IPS-18a (cell line): ENCODE data around the gene PSME3.
"Not testable (repeated sequence)": the region's sequence is repeated elsewhere in the genome, so short reads cannot be mapped to it uniquely, and the experiment has no call there.

Experiments used
- H3K27ac ChIP-seq: one replicate; pipeline ENCODE4 v1.5.1; 2013; ENCODE audit warnings: low read length
- H3K27me3 ChIP-seq: one replicate; pipeline ENCODE4 v1.6.1; 2013; ENCODE audit warnings: mild to moderate bottlenecking, low read length; ENCODE audit not compliant: control insufficient read depth, insufficient read depth
- H3K36me3 ChIP-seq: one replicate; pipeline ENCODE4 v1.6.1; 2013; ENCODE audit warnings: low read depth, low read length; ENCODE audit not compliant: control insufficient read depth
- H3K4me1 ChIP-seq: one replicate; pipeline ENCODE4 v1.6.1; 2013; ENCODE audit warnings: low read depth, low read length; ENCODE audit not compliant: control insufficient read depth
- H3K4me3 ChIP-seq: one replicate; pipeline ENCODE4 v1.5.1; 2013; ENCODE audit warnings: low read length
- H3K9ac ChIP-seq: one replicate; pipeline ENCODE4 v1.6.1; 2013; ENCODE audit warnings: mild to moderate bottlenecking, low read length, moderate library complexity
- H3K9me3 ChIP-seq: one replicate; pipeline ENCODE4 v1.6.1; 2013; ENCODE audit warnings: low read depth, low read length; ENCODE audit not compliant: control insufficient read depth

The PSME3 gene

GRCh38 chr17:42844761-42845555 lies 11.8 kb downstream of the PSME3 start:
- H3K4me1 ChIP-seq, result no peaks in the 10 kb centered on the region
- no peak overlapping the region for H3K4me3 ChIP-seq
- no peak overlapping the region for H3K27ac ChIP-seq
- H3K9me3 ChIP-seq, result no peaks in the 10 kb centered on the region
- peaks cover 45% of the 10 kb centered on the region for H3K36me3 ChIP-seq
- H3K27me3 ChIP-seq, result no peaks in the 10 kb centered on the region
- no peak overlapping the region for H3K9ac ChIP-seq

GRCh38 chr17:42845556-42845917 lies 12.3 kb downstream of the PSME3 start:
- Histone ChIP-seq H3K9me3 (no peaks in the 10 kb centered on the region), H3K4me3 (no peak overlapping the region), H3K27me3 (no peaks in the 10 kb centered on the region), H3K4me1 (no peaks in the 10 kb centered on the region), H3K36me3 (peaks cover 42% of the 10 kb centered on the region), H3K27ac (no peak overlapping the region), H3K9ac (no peak overlapping the region)

- Histone ChIP-seq H3K27ac (no peak overlapping the region), H3K27me3 (no peaks in the 10 kb centered on the region), H3K9me3 (no peaks in the 10 kb centered on the region), H3K4me3 (no peak overlapping the region), H3K9ac (no peak overlapping the region), H3K4me1 (no peaks in the 10 kb centered on the region), H3K36me3 (peaks cover 40% of the 10 kb centered on the region)
Measured at GRCh38 chr17:42845918-42846593, 12.9 kb downstream of the PSME3 start.

GRCh38 chr17:42846594-42847280 lies 13.5 kb downstream of the PSME3 start:
- no peak overlapping the region for H3K4me3 ChIP-seq
- H3K9me3 ChIP-seq, result no peaks in the 10 kb centered on the region
- H3K4me1 ChIP-seq, result no peaks in the 10 kb centered on the region
- H3K9ac ChIP-seq, result no peak overlapping the region
- peaks cover 33% of the 10 kb centered on the region for H3K36me3 ChIP-seq
- H3K27me3 ChIP-seq, result no peaks in the 10 kb centered on the region
- H3K27ac ChIP-seq, result no peak overlapping the region

GRCh38 chr17:42848093-42848492 lies 14.9 kb downstream of the PSME3 start:
- Histone ChIP-seq H3K9me3 (no peaks in the 10 kb centered on the region), H3K4me1 (no peaks in the 10 kb centered on the region), H3K4me3 (no peak overlapping the region), H3K27ac (no peak overlapping the region), H3K36me3 (peaks cover 22% of the 10 kb centered on the region), H3K9ac (no peak overlapping the region), H3K27me3 (no peaks in the 10 kb centered on the region)

GRCh38 chr17:42849031-42849430 lies 15.8 kb downstream of the PSME3 start:
- H3K36me3 ChIP-seq, result peaks cover 15% of the 10 kb centered on the region
- H3K9ac ChIP-seq, result no peak overlapping the region
- H3K27me3 ChIP-seq, result no peaks in the 10 kb centered on the region
- no peak overlapping the region for H3K27ac ChIP-seq
- H3K9me3 ChIP-seq, result no peaks in the 10 kb centered on the region
- H3K4me1 ChIP-seq, result no peaks in the 10 kb centered on the region
- H3K4me3 ChIP-seq, result no peak overlapping the region

GRCh38 chr17:42849451-42850181 lies 16.4 kb downstream of the PSME3 start:
- no peaks in the 10 kb centered on the region for H3K27me3 ChIP-seq
- H3K4me3 ChIP-seq, result no peak overlapping the region
- H3K36me3 ChIP-seq, result peaks cover 9% of the 10 kb centered on the region
- H3K9me3 ChIP-seq, result no peaks in the 10 kb centered on the region
- H3K4me1 ChIP-seq, result no peaks in the 10 kb centered on the region
- no peak overlapping the region for H3K9ac ChIP-seq
- no peak overlapping the region for H3K27ac ChIP-seq

- Histone ChIP-seq H3K36me3 (no peaks in the 10 kb centered on the region), H3K27ac (no peak within 1 kb of the TSS), H3K27me3 (no peaks in the 10 kb centered on the region), H3K9ac (no peak within 1 kb of the TSS), H3K4me3 (no peak within 1 kb of the TSS), H3K9me3 (no peaks in the 10 kb centered on the region), H3K4me1 (no peaks in the 10 kb centered on the region)
Measured at GRCh38 chr17:42850954-42851353, 17.8 kb downstream of the PSME3 start, which contains the start of gene AOC3. TSS of gene AOC3 (plus strand) at chr17:42851199. CDS start at chr17:42851344, 145 bp downstream.

- H3K27me3 ChIP-seq, H3K9me3 ChIP-seq, H3K4me1 ChIP-seq, H3K4me3 ChIP-seq, H3K9ac ChIP-seq, H3K36me3 ChIP-seq, H3K27ac ChIP-seq: not testable (repeated sequence)
Measured at GRCh38 chr17:42851371-42852240, 18.4 kb downstream of the PSME3 start.

GRCh38 chr17:42852351-42852750 lies 19.2 kb downstream of the PSME3 start:
- Histone ChIP-seq H3K36me3 (no peaks in the 10 kb centered on the region), H3K9me3 (no peaks in the 10 kb centered on the region), H3K4me1 (no peaks in the 10 kb centered on the region), H3K27ac (no peak overlapping the region), H3K9ac (no peak overlapping the region), H3K27me3 (no peaks in the 10 kb centered on the region), H3K4me3 (no peak overlapping the region)
